WTC11 (cell line): Measurements from ENCODE around the gene KBTBD2. TPM values are rescaled to one million over a fixed set of nuclear protein-coding genes. Genes with fewer than 3 reads are reported as not detected.

Source experiments
- ATAC-seq: fragments of 200-7000 bp; cut with Tn5 transposase; 2 replicates; pipeline ENCODE4 v1.10.0; 2021; ENCODE audit warnings: mild to moderate bottlenecking, moderate library complexity
- CTCF ChIA-PET: fragments of 300-600 bp; sonication (Branson Sonifier 250); formaldehyde crosslinking; loops from one replicate; lab custom pipeline; 2021; ENCODE audit warnings: antibody characterized with exemption; lab: Charles Lee
- POLR2A ChIA-PET: fragments of 350-600 bp; sonication (Branson Sonifier 250); formaldehyde crosslinking; loops from one replicate; lab custom pipeline; 2021; ENCODE audit warnings: antibody characterized with exemption; lab: Charles Lee
- DNase-seq: peaks from one replicate; pipeline ENCODE4 v3.0.0; 2021; ENCODE audit warnings: low spot score
- H3K27ac Mint-ChIP-seq: 2 replicates; pipeline ENCODE4 v1.8.0; 2021; ENCODE audit warnings: mixed read lengths
- H3K27me3 Mint-ChIP-seq: 2 replicates; pipeline ENCODE4 v1.8.0; 2021; ENCODE audit warnings: low read depth, mild to moderate bottlenecking, moderate library complexity, mixed read lengths
- H3K36me3 Mint-ChIP-seq: 2 replicates; pipeline ENCODE4 v1.8.0; 2021; ENCODE audit warnings: mixed read lengths
- H3K4me1 Mint-ChIP-seq: 2 replicates; pipeline ENCODE4 v1.8.0; 2022; ENCODE audit warnings: mixed read lengths
- H3K4me3 Mint-ChIP-seq: 2 replicates; pipeline ENCODE4 v1.8.0; 2021; ENCODE audit warnings: mild to moderate bottlenecking, moderate library complexity, mixed read lengths
- H3K9me3 Mint-ChIP-seq: 2 replicates; pipeline ENCODE4 v1.8.0; 2021; ENCODE audit warnings: mixed read lengths
- CBFB ChIP-seq: sonication (generic); formaldehyde crosslinking; IDR thresholded peaks from 2 replicates; pipeline ENCODE4 v1.8.1; 2022; ENCODE audit warnings: mild to moderate bottlenecking, low read depth, missing genetic modification reagents
- CREB1 ChIP-seq: sonication (generic); formaldehyde crosslinking; IDR thresholded peaks from 2 replicates; pipeline ENCODE4 v1.8.0; 2023; ENCODE audit warnings: mild to moderate bottlenecking, missing genetic modification reagents
- KAT7 ChIP-seq: sonication (generic); formaldehyde crosslinking; IDR thresholded peaks from 2 replicates; pipeline ENCODE4 v1.8.1; 2023; ENCODE audit warnings: missing genetic modification reagents, mild to moderate bottlenecking, borderline replicate concordance
- NR1H2 ChIP-seq: sonication (generic); formaldehyde crosslinking; IDR thresholded peaks from 2 replicates; pipeline ENCODE4 v1.9.0; 2021; ENCODE audit warnings: mild to moderate bottlenecking, moderate library complexity, missing genetic modification reagents
- SMAD3 ChIP-seq: sonication (generic); formaldehyde crosslinking; IDR thresholded peaks from 2 replicates; pipeline ENCODE4 v1.8.0; 2022; ENCODE audit warnings: missing genetic modification reagents, mild to moderate bottlenecking, borderline replicate concordance
- ZNF121 ChIP-seq: sonication (generic); formaldehyde crosslinking; IDR thresholded peaks from 2 replicates; pipeline ENCODE4 v1.8.0; 2023; ENCODE audit warnings: missing genetic modification reagents
- total RNA-seq: library from RNA; stranded (reverse); gene quantifications from 3 replicates; pipeline ENCODE4 v1.2.3, GENCODE V29; 2021
- TF ChIP-seq, protein P1 (sequence below): fragments of 250-450 bp; sonication (Bioruptor Pico); IDR thresholded peaks from 2 replicates; pipeline ENCODE4 v1.9.0; 2021; ENCODE audit warnings: moderate library complexity, mild to moderate bottlenecking, inconsistent platforms, borderline replicate concordance
- TF ChIP-seq, protein P2 (sequence below): fragments of 250-450 bp; sonication (Bioruptor Pico); IDR thresholded peaks from 2 replicates; pipeline ENCODE4 v1.9.0; 2021; ENCODE audit warnings: mild to moderate bottlenecking
- TF ChIP-seq, protein P3 (sequence below): fragments of 250-450 bp; sonication (Bioruptor Pico); IDR thresholded peaks from 2 replicates; pipeline ENCODE4 v1.8.0; 2021; ENCODE audit warnings: mild to moderate bottlenecking
- TF ChIP-seq, protein P4 (sequence below): sonication (generic); formaldehyde crosslinking; IDR thresholded peaks from 2 replicates; pipeline ENCODE4 v1.8.0; 2022; ENCODE audit warnings: mild to moderate bottlenecking, missing genetic modification reagents
- TF ChIP-seq, protein P5 (sequence below): fragments of 250-450 bp; sonication (Bioruptor Pico); IDR thresholded peaks from 2 replicates; pipeline ENCODE4 v1.9.0; 2021; ENCODE audit warnings: mild to moderate bottlenecking
- TF ChIP-seq, protein P6 (sequence below): sonication (generic); formaldehyde crosslinking; IDR thresholded peaks from 2 replicates; pipeline ENCODE4 v1.8.0; 2023; ENCODE audit warnings: missing genetic modification reagents
- TF ChIP-seq, protein P7 (sequence below): sonication (generic); formaldehyde crosslinking; IDR thresholded peaks from 2 replicates; pipeline ENCODE4 v1.8.1; 2023; ENCODE audit warnings: mild to moderate bottlenecking, missing genetic modification reagents
- TF ChIP-seq, protein P8 (sequence below): sonication (generic); formaldehyde crosslinking; IDR thresholded peaks from 2 replicates; pipeline ENCODE4 v1.8.0; 2022; ENCODE audit warnings: missing genetic modification reagents

Gene KBTBD2
- total RNA-seq, 1 experiment from 2014 or later: 29.7 TPM

DNA sequence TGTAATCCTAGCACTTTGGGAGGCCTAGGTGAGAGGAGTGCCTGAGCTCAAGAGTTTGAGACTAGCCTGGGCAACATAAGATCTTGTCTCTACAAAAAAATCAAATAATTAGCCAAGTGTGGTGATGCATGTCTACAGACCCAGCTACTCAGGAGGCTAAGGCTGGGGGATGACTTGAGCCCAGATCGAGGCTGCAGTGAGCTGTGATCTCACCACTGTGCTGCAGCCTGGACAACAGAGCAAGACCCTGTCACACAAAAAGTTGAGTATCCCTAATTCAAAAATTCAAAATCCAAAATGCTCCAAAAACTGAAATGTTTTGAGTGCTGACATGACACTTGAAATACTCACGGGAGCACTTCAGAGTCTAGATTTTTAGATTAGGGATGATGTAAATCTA lies 19.1 kb downstream of the KBTBD2 start:
- Mint-ChIP-seq H3K4me3 (no peak overlapping the region), H3K9me3 (peaks cover 9% of the 10 kb centered on the region), H3K27ac (no peak overlapping the region), H3K27me3 (no peaks in the 10 kb centered on the region), H3K4me1 (0 out of 2 replicates have a peak, but pooled peaks cover 3% of the 10 kb centered on the region), H3K36me3 (peaks cover 61% of the 10 kb centered on the region)
- POLR2A ChIA-PET: no interaction called here
- CTCF ChIA-PET: no interaction called here
- TF ChIP-seq KAT7 (CRISPR knock-in tag) (no peak), ZNF121 (CRISPR knock-in tag) (peak; percentile 53; the same call in 1 of the 2 replicates), NR1H2 (CRISPR knock-in tag) (no peak)
- TF ChIP-seq, protein P1, sequence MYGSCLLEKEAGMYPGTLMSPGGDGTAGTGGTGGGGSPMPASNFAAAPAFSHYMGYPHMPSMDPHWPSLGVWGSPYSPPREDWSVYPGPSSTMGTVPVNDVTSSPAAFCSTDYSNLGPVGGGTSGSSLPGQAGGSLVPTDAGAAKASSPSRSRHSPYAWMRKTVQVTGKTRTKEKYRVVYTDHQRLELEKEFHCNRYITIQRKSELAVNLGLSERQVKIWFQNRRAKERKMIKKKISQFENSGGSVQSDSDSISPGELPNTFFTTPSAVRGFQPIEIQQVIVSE (CRISPR knock-in tag): no peak
- DNase-seq: no peak
- ATAC-seq: no peak

DNA sequence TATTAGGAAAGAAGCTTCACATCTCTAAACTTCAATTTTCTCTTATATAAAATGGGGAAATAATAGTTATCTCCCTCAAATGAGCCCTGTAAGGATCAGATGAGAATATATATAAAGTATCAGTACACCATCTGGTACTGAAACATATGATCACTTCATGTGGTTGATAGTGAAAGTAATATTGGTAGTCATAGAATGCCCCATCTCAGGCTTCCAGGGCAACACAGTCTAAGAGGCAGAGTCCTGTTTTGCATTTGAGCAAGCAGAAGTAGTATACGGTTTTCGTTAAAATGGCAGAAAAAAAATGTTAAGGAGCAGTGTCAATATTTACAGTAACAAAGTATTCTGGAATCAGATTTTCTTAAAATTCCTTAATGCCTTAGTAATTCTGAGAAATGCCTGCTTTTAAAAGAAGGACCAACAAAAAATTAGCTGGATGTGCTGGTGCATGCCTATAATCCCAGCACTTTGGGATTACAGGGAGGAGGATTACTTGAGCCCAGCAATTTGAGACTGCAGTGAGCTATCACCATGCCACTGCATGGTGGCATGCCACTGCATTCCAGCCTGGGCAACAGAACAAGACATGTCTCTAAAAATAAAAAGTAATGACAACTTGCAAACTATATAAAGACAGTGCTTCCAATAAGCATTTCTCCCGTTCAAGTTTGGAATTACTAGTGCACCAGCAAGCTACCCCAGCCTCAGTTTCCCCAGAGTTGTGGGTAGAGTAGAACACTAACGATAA lies 19.8 kb downstream of the KBTBD2 start:
- Mint-ChIP-seq H3K27me3 (no peaks in the 10 kb centered on the region), H3K27ac (no peak overlapping the region), H3K36me3 (peaks cover 68% of the 10 kb centered on the region), H3K9me3 (peaks cover 13% of the 10 kb centered on the region), H3K4me1 (no peaks in the 10 kb centered on the region)
- TF ChIP-seq, protein P2, sequence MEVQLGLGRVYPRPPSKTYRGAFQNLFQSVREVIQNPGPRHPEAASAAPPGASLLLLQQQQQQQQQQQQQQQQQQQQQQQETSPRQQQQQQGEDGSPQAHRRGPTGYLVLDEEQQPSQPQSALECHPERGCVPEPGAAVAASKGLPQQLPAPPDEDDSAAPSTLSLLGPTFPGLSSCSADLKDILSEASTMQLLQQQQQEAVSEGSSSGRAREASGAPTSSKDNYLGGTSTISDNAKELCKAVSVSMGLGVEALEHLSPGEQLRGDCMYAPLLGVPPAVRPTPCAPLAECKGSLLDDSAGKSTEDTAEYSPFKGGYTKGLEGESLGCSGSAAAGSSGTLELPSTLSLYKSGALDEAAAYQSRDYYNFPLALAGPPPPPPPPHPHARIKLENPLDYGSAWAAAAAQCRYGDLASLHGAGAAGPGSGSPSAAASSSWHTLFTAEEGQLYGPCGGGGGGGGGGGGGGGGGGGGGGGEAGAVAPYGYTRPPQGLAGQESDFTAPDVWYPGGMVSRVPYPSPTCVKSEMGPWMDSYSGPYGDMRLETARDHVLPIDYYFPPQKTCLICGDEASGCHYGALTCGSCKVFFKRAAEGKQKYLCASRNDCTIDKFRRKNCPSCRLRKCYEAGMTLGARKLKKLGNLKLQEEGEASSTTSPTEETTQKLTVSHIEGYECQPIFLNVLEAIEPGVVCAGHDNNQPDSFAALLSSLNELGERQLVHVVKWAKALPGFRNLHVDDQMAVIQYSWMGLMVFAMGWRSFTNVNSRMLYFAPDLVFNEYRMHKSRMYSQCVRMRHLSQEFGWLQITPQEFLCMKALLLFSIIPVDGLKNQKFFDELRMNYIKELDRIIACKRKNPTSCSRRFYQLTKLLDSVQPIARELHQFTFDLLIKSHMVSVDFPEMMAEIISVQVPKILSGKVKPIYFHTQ (CRISPR knock-in tag): no peak
- TF ChIP-seq, protein P3, sequence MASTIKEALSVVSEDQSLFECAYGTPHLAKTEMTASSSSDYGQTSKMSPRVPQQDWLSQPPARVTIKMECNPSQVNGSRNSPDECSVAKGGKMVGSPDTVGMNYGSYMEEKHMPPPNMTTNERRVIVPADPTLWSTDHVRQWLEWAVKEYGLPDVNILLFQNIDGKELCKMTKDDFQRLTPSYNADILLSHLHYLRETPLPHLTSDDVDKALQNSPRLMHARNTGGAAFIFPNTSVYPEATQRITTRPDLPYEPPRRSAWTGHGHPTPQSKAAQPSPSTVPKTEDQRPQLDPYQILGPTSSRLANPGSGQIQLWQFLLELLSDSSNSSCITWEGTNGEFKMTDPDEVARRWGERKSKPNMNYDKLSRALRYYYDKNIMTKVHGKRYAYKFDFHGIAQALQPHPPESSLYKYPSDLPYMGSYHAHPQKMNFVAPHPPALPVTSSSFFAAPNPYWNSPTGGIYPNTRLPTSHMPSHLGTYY (CRISPR knock-in tag): no peak
- TF ChIP-seq SMAD3 (CRISPR knock-in tag) (no peak), CREB1 (CRISPR knock-in tag) (no peak), CBFB (CRISPR knock-in tag) (no peak)
- TF ChIP-seq, protein P4, sequence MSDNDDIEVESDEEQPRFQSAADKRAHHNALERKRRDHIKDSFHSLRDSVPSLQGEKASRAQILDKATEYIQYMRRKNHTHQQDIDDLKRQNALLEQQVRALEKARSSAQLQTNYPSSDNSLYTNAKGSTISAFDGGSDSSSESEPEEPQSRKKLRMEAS (CRISPR knock-in tag): no peak
- TF ChIP-seq, protein P5, sequence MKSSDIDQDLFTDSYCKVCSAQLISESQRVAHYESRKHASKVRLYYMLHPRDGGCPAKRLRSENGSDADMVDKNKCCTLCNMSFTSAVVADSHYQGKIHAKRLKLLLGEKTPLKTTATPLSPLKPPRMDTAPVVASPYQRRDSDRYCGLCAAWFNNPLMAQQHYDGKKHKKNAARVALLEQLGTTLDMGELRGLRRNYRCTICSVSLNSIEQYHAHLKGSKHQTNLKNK: no peak
- TF ChIP-seq, all 79 proteins: peak for 0
- H3K4me3 Mint-ChIP-seq: no peak overlapping the region
- CTCF ChIA-PET: no interaction called here
- DNase-seq (no peak), ATAC-seq (no peak)
- POLR2A ChIA-PET: no interaction called here

DNA sequence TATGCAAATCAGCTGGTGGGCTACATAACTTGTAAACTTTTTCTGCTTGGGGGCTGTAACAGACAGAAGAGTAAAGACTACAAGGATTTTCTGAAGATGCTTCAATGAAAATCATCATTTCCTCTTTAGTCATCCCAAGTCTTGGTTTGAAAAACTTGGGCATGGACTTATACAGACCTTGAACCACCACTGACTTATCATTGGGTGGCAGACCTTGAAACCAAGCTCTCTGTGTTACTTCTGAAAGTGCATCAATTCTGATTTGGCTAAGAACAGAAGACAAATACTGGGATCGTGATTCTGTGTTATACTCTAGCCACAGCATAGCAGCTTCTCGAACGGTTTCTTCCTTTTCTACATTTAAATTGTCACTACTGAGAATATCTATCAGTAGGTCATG lies 21.3 kb downstream of the KBTBD2 start:
- DNase-seq: no peak
- peaks cover 83% of the 10 kb centered on the region for H3K36me3 Mint-ChIP-seq
- no peak for ATAC-seq
- H3K4me3 Mint-ChIP-seq: no peak overlapping the region
- peaks cover 28% of the 10 kb centered on the region for H3K9me3 Mint-ChIP-seq
- TF ChIP-seq, protein P6, sequence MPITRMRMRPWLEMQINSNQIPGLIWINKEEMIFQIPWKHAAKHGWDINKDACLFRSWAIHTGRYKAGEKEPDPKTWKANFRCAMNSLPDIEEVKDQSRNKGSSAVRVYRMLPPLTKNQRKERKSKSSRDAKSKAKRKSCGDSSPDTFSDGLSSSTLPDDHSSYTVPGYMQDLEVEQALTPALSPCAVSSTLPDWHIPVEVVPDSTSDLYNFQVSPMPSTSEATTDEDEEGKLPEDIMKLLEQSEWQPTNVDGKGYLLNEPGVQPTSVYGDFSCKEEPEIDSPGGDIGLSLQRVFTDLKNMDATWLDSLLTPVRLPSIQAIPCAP (CRISPR knock-in tag): no peak
- TF ChIP-seq, protein P7, sequence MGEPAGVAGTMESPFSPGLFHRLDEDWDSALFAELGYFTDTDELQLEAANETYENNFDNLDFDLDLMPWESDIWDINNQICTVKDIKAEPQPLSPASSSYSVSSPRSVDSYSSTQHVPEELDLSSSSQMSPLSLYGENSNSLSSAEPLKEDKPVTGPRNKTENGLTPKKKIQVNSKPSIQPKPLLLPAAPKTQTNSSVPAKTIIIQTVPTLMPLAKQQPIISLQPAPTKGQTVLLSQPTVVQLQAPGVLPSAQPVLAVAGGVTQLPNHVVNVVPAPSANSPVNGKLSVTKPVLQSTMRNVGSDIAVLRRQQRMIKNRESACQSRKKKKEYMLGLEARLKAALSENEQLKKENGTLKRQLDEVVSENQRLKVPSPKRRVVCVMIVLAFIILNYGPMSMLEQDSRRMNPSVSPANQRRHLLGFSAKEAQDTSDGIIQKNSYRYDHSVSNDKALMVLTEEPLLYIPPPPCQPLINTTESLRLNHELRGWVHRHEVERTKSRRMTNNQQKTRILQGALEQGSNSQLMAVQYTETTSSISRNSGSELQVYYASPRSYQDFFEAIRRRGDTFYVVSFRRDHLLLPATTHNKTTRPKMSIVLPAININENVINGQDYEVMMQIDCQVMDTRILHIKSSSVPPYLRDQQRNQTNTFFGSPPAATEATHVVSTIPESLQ (CRISPR knock-in tag): no peak
- TF ChIP-seq, protein P8, sequence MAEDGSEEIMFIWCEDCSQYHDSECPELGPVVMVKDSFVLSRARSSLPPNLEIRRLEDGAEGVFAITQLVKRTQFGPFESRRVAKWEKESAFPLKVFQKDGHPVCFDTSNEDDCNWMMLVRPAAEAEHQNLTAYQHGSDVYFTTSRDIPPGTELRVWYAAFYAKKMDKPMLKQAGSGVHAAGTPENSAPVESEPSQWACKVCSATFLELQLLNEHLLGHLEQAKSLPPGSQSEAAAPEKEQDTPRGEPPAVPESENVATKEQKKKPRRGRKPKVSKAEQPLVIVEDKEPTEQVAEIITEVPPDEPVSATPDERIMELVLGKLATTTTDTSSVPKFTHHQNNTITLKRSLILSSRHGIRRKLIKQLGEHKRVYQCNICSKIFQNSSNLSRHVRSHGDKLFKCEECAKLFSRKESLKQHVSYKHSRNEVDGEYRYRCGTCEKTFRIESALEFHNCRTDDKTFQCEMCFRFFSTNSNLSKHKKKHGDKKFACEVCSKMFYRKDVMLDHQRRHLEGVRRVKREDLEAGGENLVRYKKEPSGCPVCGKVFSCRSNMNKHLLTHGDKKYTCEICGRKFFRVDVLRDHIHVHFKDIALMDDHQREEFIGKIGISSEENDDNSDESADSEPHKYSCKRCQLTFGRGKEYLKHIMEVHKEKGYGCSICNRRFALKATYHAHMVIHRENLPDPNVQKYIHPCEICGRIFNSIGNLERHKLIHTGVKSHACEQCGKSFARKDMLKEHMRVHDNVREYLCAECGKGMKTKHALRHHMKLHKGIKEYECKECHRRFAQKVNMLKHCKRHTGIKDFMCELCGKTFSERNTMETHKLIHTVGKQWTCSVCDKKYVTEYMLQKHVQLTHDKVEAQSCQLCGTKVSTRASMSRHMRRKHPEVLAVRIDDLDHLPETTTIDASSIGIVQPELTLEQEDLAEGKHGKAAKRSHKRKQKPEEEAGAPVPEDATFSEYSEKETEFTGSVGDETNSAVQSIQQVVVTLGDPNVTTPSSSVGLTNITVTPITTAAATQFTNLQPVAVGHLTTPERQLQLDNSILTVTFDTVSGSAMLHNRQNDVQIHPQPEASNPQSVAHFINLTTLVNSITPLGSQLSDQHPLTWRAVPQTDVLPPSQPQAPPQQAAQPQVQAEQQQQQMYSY (CRISPR knock-in tag): no peak
- POLR2A ChIA-PET: interaction anchor here (0.6 kb wide), 1 partner anchor 424 kb away, joined by 3 read pairs; no protein-coding TSS in a partner anchor
- no peaks in the 10 kb centered on the region for H3K27me3 Mint-ChIP-seq
- no peak overlapping the region for H3K27ac Mint-ChIP-seq
- CTCF ChIA-PET: no interaction called here
- 0 out of 2 replicates have a peak, but pooled peaks cover 2% of the 10 kb centered on the region for H3K4me1 Mint-ChIP-seq
